HL-60/S4 (cell line): Measurements from ENCODE around the gene CST9L.
"Not testable (repeated sequence)": the region's sequence is repeated elsewhere in the genome, so short reads cannot be mapped to it uniquely, and the experiment has no call there.

Experiments used
- in situ Hi-C: fragments of 300-500 bp; cut with MboI; formaldehyde crosslinking; loops from 2 replicates; pipeline ENCODE4 v1.14.3; 2022; ENCODE audit warnings: low sequenced_read_pairs

CST9L gene

DNA sequence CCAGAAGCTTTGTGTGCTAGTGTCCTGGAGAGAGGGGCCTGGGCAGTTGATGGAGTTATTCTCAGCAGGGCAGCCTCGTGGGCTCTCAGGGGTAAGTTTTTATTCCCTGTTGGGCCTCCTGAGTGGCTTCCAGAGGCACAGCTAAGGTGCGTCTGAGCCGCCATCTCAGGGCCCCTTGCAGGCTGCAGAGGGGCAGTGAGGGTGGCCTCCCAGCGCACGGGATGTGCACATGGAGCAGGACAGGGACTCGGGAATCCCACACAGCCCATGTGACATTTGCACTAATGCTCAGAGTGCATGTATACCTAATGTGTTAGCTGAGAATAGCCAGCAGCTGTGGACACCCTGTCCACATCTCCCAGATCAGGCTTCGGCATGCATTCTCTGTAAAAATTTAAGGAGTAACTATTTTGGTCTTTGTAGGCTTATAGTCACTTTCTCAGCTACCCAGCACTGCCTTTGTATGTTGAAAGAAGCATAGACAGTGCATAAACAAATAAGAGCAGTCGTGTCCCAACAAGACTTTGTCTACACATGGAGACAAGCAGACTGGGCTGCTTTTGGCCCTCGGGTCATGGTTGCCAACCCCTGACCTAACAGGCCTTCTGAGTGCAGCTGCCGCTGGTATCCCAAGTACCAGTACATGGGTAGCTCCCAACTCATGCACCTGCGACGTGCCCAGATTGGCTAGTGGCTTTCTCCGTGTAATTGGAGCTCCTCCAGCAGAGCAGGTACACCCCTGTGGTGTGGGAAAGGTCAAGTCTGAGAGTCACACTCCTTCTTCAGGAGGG, 18.6 kb upstream of the CST9L start:
- in situ Hi-C loops: no loop called here

- in situ Hi-C loops: no loop called here
Observed at GRCh38 chr20:23585808-23586734, 17.8 kb upstream of the CST9L start.

DNA sequence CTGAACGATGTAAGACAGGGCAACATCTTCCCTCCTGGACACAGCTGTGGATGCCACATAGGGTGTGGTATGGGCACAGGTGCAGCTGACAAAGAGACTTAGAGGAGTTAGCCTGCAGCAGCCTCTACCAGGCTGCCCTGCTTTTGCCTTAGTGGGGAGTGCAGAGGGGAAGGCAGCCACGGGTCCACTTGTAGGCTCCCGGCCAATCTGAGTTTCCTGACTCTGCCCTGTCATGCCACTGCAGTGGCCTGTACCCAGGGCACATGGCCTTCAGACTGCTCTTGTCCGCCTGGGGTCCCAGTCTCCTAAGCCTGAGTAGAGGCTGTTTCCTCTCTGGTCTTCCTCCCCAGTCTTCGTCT, 17.1 kb upstream of the CST9L start:
- in situ Hi-C loops: no loop called here

DNA sequence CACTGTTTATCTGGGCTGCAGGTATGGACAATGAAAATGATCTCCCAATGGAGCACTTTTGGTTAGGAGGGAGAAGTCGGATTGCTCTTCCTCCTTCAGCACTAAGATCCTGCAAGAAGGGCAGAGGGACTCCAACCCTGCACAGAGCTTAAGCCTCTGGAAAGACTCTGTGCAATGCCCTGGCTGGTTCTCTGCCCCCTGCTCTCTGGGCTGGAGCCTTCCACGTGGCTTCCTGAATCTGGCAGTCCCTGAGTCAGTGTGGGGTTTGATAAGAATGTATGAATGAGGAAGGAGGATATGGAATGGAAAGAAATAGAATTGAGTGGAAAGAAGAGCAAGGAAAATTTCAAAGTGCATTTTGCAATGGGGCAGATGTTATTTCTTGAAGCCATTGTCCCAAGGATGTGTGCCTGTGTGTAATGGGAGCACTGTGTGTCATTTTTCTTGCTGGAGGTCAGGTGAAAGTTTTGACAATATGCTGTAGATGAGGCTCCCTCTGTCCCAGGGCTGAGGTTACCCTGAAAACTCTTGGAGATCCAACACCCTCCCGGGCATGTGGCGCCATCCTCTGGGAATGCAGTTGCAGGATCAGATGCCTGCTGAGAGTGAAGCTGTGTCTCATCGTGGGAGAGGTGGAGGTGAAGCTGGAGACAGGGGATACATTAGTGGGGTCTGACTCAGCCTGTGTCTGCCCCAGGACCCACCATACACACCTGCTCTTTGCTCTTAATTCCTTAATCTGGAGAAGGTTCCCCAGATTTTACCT, 16.3 kb upstream of the CST9L start:
- in situ Hi-C loops: no loop called here

GRCh38 chr20:23583526-23583925, 15.2 kb upstream of the CST9L start:
- in situ Hi-C loops: no loop called here

GRCh38 chr20:23582293-23582692, 14.0 kb upstream of the CST9L start:
- in situ Hi-C loops: no loop called here

GRCh38 chr20:23581833-23582232, 13.5 kb upstream of the CST9L start:
- in situ Hi-C loops: not testable (repeated sequence)

- in situ Hi-C loops: no loop called here
Observed at GRCh38 chr20:23574977-23575376, 6.7 kb upstream of the CST9L start.

GRCh38 chr20:23570178-23570760, 2.0 kb upstream of the CST9L start:
- in situ Hi-C loops: no loop called here

DNA sequence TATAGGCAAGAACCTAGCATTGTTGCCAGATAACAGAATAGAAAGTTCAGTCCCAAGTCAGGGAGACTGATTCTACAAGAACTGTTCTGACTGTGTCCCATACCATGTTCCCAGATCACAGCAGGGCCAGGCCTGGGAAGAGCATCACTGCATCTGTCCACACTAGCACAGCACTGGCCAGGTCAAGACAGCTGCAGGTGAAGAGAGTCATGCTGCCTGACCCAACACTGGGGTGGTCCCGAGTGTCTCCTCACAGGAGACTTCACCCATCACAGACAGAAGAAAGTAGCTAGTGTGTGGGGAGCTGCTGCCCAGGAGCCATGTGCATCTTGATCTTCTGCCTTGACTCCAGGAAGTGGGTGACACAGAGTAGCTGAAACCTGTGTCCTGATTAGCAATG, 1.3 kb upstream of the CST9L start:
- in situ Hi-C loops: no loop called here

GRCh38 chr20:23568971-23569330, 667 bp upstream of the CST9L start:
- in situ Hi-C loops: no loop called here

DNA sequence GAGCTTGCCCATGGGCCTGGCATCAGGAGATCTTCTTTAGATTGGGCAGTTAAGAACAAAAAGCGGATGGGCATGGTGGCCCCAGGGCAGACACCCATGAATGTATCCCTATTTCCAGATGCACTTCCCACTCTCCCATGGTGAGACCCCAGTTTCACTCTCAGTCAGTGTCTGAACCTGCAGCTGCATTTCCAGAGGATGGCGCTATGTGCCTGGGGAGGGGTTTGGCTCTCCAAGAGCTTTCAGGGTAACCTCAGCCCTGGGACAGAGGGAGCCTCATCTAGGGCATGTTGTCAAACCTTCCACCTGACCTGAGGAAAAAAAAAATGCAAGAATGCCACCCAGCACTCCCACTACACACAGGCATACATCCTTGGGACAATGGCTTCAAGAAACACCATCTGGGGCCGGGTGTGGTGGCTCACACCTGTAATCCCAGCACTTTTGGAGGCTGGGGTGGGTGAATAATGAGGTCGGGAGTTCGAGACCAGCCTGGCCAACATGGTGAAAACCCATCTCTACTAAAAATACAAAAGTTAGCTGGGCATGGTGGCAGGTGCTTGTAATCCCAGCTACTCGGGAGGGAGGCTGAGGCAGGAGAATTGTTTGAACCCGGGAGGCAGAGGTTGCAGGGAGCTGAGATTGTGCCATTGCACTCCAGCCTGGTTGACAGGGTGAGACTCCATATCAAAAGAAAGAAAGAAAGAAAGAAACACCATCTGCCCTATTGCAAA, 1.9 kb downstream of the CST9L start:
- in situ Hi-C loops: no loop called here

DNA sequence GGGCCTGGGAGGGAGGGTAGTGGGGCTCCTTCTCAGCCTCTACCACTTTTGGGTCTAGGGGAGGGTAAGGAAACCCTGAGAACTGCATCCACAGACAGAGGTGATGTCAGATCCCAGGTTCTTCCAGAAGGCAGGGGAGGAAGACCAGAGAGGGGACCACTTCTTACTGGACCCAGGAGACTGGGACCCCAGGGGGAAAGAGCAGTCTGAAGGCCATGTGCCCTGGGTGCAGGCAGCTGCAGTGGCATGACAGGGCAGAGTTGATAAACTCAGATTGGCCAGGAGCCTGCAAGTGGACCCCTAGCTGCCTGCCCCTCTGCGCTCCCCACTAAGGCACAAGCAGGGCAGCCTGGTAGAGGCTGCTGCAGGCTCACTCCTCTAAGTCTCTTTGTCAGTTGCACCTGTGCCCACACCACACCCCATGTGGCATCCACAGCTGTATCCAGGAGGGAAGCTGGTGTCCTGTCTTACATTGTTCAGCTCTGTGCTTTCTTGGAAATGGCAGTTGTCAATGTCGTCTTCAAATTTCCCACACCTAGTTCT, 2.7 kb downstream of the CST9L start:
- in situ Hi-C loops: no loop called here

DNA sequence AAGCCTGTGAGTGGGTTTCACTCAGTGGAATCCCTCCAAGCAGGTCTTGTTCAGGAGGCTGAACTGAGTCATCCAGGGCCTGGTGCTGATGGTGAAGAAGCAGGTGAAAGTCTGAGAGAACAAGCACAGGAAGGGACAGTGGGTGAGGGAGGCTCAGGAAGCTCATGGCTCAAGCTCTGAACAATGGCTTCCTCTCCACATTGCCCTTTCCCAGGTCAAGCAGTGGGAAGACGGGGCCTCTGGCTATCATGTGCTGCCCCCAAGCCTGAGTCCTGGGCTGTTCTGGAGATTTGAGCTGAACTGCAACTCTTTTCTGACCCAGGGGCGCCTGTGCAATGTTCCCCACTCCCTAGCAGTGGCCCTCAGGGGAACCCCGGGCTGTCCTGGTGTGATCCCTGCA, 3.4 kb downstream of the CST9L start:
- in situ Hi-C loops: no loop called here

GRCh38 chr20:23562721-23563342, 5.5 kb downstream of the CST9L start:
- in situ Hi-C loops: no loop called here

DNA sequence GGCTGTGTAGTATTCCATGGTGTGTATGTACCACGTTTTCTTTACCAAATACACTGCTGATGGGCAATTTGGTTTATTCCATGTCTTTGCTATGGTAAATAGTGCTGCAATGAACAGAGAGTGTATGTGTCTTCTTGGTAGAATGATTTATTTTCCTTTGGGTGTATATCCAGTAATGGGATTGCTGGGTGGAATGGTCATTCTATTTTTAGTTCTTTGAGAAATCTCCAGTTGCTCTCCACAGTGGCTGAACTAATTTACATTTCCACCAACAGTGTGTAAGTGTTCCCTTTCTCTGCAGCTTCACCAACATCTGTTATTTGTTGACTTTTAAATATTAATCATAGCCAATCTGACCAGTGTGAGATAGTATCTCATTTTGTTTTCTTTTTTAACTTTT, 13.9 kb downstream of the CST9L start:
- in situ Hi-C loops: no loop called here

GRCh38 chr20:23551786-23552185, 16.5 kb downstream of the CST9L start:
- in situ Hi-C loops: no loop called here

GRCh38 chr20:23551383-23551782, 16.9 kb downstream of the CST9L start:
- in situ Hi-C loops: no loop called here

DNA sequence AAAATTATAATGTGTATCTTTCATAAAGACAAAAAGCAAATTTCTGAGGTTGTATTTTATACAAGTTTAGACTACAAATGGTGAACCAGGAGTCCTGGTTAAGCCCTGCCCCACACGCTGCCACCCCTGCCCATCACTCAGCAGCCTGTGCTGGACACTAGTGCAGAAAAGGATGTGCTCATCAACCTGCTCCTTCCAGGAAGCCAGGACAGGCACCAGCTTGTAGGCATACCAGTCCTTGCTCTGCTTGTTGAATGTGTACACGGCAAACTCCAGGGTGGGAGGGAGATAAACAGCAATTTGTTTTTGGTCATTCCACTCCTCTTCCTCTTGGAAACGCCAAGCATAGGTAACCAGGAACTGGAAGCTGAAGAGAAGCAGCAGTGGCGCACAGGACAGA, 18.1 kb downstream of the CST9L start:
- in situ Hi-C loops: no loop called here

- in situ Hi-C loops: no loop called here
Observed at GRCh38 chr20:23548408-23548807, 19.9 kb downstream of the CST9L start.
